8988T (cell line): Measurements from ENCODE around the gene MKRN2OS.

ENCODE experiments used
- DNase-seq: peaks from one replicate; pipeline ENCODE4 v3.0.0; 2011

The MKRN2OS gene, protein sequence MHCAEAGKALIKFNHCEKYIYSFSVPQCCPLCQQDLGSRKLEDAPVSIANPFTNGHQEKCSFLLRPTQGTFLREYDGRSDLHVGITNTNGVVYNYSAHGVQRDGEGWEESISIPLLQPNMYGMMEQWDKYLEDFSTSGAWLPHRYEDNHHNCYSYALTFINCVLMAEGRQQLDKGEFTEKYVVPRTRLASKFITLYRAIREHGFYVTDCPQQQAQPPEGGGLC

DNA sequence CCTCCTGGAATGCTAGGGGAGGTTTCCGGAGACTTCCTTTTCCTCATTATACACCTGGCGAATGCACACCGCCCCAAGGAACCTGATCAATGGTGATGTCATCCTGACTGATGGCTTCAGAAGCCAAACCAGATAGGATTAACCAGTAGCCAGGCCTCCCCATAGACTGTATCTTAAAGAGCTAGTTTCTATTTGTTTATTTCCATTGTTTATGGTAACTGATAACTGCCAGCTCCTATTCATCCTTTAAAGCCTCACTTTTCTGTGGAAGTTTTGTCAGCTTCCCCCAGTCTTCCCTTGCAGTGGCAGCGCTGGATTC, at the start of gene MKRN2OS:
Gene MKRN2OS, minus strand, starts transcription at position 27 of the 319 bp plus-strand sequence. CDS start 35 bp downstream, outside the sequence.
- DNase-seq = no peak

- DNase-seq = no peak
Observed at GRCh38 chr3:12593473-12593872, 48.2 kb upstream of the MKRN2OS start.

GRCh38 chr3:12591997-12592715, 46.9 kb upstream of the MKRN2OS start:
- no peak for DNase-seq

DNA sequence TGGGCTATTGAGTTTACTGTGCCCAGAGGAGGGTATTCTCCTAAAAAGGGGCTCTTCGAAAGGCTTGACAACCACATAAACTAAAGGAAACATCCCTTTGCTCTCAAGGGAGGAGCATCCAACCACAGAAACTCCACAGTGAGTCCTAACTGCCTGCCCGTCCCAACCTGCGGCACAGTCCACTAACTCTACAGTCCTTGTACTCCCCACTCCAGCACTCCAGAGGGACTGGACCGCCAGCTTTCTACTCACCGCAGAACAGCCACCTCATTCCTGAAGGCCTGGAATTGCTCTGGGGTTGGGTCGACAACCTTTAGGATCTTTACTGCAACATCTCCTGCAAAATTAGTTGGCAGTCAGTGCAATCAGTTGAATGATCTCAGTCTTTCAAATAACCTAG, 46.2 kb upstream of the MKRN2OS start:
- no peak for DNase-seq

GRCh38 chr3:12590096-12590495, 44.8 kb upstream of the MKRN2OS start:
- DNase-seq = no peak

DNA sequence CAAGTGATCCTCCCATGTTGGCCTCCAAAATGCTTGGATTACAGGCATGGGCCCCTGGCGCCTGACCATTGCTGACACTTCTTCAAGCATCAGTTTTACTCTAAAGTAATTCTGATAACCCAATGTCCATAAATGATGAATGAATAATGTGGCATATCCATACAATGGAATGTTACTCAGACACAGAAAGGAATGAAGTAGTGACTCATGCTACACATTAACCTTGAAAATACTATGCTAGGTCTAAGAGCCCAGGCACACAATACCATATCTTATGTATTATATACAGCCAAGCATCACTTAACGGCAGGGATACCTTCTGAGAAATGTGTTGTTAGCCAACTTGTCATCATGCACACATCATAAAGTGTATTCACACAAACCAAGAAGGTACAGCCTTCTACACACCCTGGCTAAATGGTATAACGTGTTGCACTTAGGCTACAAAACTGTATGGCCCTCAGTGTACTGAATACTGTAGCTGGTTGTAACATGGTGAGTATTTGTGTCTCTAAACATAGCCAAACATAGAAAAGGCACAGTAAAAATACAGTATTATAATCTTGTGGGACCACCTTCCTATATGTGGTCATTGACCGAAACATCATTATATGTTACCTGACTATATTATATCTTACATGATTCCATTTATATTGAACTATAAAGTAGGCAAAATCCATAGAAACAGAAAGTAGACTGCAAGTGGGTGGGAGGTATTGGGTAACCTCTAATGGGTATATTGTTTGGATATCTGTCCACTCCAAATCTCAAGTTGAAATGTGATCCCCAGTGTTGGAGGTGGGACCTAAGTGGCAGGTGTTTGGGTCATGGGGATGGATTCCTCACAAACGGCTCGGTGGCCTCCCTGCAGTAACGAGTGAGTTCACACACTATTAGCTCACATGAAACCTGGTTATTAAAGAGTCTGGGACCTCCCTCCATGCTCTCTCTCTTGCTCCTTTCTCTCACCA, 43.0 kb upstream of the MKRN2OS start:
- no peak for DNase-seq

DNA sequence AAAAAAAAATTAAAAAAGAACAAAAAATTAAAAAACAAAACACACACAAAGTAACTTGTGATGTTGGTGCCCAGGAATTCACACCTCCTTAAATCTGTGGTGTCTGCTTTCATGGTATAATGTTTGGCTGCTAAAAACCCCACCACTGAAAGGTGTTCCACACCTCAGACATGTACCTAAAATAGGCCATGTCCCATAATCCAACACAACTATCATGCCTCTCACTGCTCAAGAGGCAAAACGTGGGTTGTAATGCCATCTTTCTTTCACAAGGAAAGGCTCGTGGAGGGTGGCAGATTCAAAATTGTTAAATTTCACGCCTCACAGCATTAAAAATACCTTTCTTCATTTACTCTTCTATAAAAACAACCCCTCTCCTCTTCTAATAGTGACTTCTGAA, 41.1 kb upstream of the MKRN2OS start:
- no peak for DNase-seq

DNA sequence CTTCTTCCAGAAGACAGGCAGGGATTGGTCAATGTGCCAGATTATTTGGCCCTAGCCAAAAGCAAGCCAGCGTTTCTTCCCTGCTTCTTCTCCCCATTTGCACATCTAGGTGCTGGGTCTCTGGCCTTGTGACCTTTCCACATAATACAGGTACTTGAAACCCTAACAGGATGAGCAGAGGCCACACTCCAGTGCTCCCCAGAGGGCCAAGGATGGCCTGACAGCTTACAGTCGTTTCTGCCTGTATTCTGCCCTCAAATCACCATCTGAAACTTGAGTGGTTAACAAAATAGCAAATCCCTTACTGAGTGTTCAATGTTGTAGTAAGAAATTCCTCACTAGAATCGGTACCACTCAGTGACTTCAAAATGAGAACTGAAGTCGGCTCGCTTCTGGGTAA, 40.7 kb upstream of the MKRN2OS start:
- DNase-seq = no peak

GRCh38 chr3:12585181-12585580, 39.9 kb upstream of the MKRN2OS start:
- DNase-seq = no peak

- no peak for DNase-seq
Observed at GRCh38 chr3:12584083-12584482, 38.8 kb upstream of the MKRN2OS start.

- no peak for DNase-seq
Observed at GRCh38 chr3:12583280-12583679, 38.0 kb upstream of the MKRN2OS start.

DNA sequence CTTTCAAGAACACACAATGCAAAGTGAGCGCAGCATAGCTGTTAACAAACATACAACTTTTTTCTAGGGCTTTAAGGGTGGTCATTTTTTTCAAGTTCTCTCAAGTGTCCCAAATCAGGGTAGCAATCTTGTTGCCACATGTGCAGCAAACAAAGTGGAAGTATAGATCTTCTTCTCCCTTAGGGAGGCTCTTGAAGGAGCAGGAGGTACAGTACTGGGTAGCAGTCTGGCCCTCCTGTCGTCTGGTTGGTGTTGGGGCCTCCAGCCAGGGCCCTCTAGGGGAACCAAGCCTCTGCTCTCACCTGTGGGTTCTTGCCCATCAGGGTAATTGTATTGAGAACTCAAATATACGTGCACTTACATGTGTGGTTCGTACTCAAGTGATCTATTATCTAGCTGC, 37.4 kb upstream of the MKRN2OS start:
- DNase-seq = no peak

- no peak for DNase-seq
Observed at GRCh38 chr3:12579905-12580304, 34.6 kb upstream of the MKRN2OS start.

DNA sequence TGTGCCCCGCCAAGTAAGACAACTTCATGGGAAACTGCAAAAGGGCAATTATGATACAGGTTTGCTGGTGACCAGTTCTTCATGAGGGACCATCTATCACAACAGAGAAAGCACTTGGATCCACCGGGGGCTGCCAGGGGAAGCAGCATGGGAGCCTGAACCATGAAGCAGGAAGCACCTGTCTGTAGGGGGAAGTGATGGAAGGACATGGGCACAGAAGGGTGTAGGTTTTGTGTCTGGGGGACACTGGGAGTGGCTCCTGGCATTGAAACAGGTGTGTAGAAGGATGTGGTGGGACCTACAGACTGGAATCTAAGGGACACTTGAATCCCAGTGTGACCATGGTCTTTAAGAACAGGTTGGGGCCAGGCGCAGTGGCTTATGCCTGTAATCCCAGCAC, 34.2 kb upstream of the MKRN2OS start:
- no peak for DNase-seq

DNA sequence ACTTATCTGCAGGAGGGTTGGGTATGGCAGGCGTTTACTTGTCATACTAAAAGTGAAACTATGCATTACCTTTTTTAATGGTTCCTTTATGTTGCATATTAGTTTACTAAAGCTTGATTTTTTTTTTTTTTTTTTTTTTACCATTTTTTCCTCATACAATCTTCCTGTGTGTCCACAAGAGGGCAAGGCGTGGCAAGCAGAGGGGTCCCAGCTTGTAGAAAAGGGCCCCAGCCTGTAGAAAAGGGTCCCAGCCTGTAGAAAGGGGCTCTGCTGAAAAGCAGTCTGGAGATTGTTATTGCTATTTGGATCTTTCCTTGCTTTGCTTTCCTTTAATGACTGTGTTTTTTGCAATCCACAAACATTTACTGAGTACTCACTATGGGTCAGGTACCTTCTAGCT, 33.4 kb upstream of the MKRN2OS start:
- no peak for DNase-seq

DNA sequence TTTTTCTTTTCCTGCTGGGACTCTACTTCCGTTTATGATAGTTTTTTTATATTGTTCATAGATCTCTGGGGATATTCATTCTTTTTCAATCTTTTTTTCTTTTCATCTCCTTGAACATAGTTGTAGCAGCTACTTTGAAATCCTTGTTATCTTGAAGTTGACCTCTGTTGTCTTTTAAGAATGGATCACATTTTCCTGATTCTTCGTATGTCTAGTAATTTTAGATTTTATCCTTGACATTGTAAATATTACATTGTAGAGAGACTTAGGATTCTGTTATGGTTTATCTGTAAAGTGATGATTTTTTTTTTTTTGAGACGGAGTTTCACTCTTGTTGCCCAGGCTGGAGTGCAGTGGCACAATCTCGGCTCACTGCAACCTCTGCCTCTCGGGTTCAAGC, 32.1 kb upstream of the MKRN2OS start:
- DNase-seq = no peak

- no peak for DNase-seq
Observed at GRCh38 chr3:12574661-12575060, 29.4 kb upstream of the MKRN2OS start.

DNA sequence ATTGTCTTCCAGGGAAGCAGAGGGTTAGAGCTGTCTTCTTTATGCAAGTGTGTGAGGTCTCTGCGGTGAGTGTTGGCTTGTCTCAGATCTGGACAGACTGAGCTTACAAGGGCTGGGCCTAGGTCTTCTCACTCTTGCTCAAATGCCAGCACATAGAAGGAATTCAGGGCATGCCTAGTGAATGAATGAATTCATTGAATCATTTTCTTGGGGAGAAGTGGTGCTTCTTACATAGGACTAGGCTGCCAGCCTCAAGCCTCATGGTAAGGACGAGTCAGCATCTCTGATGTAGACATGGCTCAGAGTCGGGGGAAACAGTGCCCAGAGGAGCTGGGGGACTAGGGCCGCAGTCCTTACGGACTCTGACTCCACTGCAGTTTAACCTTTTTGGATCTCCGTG, 28.8 kb upstream of the MKRN2OS start:
- no peak for DNase-seq

DNA sequence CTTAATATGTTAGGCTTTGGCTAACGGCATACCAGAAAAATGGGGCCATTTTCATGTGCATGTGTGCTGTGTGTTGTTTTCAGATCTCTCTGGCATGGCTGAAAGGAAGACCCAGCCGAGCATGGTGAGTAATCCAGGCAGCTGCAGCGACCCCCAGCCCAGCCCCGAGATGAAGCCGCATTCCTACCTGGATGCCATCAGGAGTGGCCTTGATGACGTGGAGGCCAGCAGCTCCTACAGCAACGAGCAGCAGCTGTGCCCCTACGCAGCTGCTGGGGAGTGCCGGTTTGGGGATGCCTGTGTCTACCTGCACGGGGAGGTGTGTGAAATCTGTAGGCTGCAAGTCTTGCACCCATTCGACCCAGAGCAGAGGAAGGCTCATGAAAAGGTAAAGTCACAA, 26.7 kb upstream of the MKRN2OS start:
- DNase-seq = no peak

DNA sequence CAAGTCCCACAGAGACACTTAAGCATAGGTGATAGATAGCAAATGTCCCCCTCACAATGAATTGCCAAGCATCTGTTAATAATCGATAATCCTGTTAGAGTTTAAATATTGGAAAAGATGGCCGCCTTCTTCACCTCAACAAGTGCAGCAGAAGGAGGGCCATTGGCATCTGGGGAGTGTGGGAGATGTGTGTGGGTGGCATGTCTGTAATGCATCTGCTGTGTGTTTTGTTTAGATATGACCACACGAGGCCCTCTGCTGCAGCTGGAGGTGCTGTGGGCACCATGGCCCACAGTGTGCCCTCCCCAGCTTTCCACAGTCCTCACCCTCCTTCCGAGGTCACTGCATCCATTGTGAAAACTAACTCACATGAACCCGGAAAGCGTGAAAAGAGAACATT, 24.5 kb upstream of the MKRN2OS start:
- no peak for DNase-seq

GRCh38 chr3:12568747-12569146, 23.4 kb upstream of the MKRN2OS start:
- no peak for DNase-seq

GRCh38 chr3:12566976-12567375, 21.7 kb upstream of the MKRN2OS start:
- no peak for DNase-seq

- DNase-seq = no peak
Observed at GRCh38 chr3:12562451-12562850, 17.2 kb upstream of the MKRN2OS start.

DNA sequence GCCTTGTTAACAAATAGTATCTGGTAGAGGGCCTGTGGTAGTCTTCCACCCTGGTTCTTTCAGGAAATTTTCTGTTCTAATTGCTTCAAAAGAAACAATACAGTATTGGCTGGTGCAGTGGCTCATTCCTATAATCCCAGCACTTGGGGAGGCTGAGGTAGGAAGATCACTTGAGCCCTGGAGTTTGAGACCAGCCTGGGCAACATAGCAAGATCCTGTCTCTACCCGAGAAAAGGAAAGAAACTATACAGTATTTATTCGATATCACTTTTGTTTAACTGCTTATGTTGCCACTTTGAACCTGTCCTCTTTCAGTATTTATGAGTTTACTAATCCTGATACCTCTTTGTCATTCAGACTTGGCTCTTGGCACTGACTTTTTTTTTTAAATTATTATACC, 16.1 kb upstream of the MKRN2OS start:
- DNase-seq = no peak
